SHP77 treated with DMSO at 0.1 percent for 48 hours (cell line): ENCODE data around the gene FOXL1.

ENCODE experiments used
- DNase-seq: peaks from one replicate; lab custom pipeline; 2025; lab: John Stamatoyannopoulos, UW

FOXL1 gene

DNA sequence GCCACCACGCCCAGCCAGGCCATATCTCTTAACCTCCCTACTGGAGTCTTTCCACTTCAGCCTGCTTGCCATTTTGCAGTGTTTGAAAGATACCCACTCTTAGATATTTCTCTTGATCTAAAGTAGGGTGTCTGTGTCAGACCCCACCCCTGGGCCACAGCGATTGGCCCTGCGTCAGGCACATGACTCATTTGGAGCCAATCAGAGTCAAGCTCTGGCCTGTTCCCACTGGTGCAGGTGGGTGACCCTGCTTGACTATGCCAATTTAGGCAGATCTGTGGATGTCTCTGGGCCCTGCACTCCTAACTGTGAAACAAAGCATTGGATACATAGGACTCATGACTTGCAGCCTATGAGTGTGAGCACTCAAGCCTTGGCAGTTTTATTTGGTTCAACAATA is 27.6 kb downstream of the FOXL1 start:
- no peak for DNase-seq

- no peak for DNase-seq
These were observed 30.0 kb downstream of the FOXL1 start for GRCh38 chr16:86608301-86608747.

DNA sequence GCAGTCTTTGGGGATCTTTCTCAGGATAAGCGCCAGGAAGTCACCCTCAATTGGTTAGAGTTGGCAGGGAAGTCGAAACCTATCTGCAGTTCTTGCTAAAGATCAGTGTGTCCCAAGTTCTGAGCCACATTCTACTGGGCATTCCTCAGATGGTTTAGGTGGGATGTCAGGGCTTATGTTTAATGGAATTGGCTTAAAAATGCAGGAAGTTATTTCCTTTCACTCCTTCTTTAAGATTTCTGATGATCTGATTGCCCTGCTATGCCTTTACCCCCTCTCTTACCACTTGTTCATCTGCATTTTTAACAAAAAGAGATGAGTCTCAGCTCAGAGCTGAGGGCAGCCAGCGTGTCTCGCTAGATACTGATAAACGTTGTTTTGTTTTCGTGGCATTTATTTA is 30.8 kb downstream of the FOXL1 start:
- no peak for DNase-seq

DNA sequence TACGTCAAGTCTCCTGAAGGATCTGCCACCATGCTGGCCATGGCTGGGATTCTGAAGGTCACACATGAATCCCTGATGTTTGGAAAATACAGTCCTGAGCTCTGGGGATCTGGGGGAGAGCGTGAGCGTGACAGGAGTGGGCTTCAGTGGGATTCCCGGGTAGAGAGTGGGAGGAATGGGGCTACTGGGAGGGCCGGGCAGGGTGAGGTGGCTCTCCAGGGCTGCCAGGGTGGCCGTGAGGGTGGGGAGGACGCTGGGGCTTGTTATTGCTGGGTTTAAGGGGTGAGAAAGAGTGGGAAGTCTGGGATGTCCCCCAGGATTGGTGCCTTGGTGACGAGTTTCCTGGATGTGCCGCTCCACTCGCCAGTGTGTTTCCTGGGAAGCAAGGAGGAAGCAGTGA is 31.3 kb downstream of the FOXL1 start:
- no peak for DNase-seq

GRCh38 chr16:86610779-86611524 is 32.6 kb downstream of the FOXL1 start:
- DNase-seq, result no peak

- DNase-seq, result no peak
These were observed 33.1 kb downstream of the FOXL1 start for GRCh38 chr16:86611525-86611855.

- DNase-seq, result no peak
These were observed 33.6 kb downstream of the FOXL1 start for GRCh38 chr16:86611941-86612340.

DNA sequence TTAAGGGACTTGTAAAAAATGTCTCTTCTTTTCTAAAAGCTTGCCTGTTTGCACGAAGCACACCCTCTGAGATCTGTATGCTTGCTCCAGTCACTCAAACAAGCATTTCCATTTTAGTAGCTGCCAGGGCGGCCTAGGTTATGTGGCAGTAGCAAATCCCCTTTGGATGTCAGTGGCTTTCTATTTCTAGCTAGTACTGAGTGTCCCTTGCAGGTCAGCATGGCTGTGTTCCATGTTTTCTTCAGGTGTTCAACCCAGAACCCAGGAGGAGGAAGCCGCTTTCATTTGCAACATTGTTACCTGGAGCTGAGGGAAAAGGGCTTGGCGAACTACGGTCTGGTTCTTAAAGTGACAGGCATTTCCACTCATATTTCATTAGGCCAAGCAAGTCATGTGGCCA is 36.4 kb downstream of the FOXL1 start:
- no peak for DNase-seq

GRCh38 chr16:86616906-86617305 is 38.6 kb downstream of the FOXL1 start:
- no peak for DNase-seq

DNA sequence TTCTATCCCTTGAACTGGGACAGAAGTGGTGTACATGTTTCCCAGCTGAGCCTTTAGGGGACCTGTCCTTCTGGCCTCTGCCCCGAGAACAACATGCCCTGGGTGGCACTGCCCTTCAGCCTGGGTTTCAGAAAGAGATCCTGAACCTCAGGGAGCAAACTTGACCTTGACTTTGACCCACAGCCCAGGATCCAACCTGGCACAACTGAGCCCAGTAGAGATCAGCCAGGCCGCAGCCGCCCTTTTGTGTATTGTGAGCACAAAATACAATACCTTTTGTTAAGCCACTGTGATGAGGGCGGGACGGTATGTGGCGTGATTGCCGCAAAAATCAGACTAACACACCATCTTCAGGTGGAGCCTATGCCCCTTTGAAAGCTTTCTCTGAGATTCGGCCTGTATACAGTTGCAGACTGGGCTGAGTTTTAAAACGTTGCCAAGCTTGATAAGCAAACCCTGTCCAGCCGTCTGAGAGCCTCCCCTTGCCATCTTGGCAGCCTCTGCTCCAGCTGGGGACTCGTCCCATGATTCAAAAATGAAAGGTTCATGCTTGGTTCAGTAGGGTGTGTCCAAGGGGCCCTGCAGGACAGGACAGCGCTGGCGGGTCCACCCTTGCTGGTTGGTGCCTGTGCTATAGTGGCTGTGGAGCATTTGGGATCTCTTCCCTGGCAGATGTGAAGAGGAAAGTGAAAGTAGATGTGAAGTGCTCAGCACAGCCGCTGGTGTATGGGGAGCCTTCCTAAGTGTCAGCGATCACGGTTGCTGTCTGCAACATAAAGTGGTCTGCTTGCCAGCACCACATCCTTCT is 40.3 kb downstream of the FOXL1 start:
- DNase-seq, result no peak

DNA sequence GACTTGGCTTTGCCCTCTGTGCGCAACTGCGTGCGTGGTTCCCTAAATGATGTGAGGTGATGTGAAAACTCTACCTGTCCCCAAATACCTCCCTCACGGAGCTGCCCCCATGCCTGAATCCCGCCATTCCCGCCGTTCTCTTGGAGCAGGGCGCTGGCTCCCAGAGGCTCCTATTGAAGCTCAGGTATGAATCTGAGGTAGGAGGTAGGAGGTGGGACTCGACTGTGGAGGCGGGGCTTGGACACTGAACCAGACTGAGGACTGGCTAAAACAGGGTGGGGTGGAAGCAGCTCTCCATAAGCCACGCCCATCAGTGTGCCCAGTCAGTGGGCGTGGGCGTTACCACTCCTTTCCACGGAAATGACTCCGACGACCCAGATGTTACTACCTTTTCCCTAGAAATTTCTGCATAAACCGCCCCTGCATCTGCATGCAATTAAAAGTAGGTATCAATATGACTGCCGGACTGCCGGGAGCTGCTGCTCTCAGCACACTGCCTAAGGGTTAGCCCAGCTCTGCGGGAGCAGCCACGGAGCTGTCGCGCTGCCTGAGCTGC is 41.0 kb downstream of the FOXL1 start:
- no peak for DNase-seq

- DNase-seq, result no peak
These were observed 41.8 kb downstream of the FOXL1 start for GRCh38 chr16:86620184-86620583.

- no peak for DNase-seq
These were observed 43.6 kb downstream of the FOXL1 start for GRCh38 chr16:86621966-86622365.

DNA sequence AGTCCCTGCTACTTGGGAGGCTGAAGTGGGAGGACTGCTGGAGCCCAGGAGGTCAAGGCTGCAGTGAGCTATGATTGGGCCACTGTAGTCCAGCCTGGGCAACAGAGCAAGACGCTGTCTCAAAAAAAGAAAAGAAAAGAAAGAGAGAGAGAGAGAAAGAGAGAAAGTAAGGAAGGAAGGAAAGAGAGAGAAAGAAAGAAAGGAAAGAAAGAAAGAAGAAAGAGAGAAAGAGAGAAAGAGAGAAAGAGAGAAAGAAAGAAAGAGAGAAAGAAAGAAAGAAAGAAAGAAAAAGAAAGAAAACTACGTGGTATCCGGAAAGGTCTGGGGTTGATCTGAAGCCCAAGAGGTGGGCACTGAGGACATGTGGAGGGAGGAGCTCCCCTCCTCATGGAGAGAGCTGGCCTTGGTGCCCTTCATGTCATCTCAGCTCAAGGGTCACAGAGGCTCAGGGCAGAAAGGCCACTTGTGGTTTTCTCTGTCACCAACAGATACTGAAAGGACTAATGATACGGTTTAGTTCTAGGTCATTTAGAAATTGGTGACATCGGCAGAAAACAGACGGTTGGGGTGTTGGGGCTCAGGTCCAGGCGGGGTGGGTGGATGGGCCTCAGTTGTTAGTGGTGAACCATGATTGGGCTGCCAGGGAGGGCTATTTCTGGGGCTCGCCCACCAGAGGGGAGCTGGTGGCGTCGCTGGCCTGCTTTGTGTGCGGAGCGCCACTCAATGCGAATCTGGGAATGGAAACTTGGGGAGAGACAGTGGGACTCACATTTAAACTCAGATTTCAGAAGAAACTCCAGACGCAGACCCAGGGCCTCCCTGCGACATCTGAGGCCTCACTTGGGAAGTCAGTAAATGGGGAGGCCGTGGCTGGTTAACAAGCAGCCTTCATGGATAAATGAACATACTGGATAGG is 44.6 kb downstream of the FOXL1 start:
- no peak for DNase-seq

DNA sequence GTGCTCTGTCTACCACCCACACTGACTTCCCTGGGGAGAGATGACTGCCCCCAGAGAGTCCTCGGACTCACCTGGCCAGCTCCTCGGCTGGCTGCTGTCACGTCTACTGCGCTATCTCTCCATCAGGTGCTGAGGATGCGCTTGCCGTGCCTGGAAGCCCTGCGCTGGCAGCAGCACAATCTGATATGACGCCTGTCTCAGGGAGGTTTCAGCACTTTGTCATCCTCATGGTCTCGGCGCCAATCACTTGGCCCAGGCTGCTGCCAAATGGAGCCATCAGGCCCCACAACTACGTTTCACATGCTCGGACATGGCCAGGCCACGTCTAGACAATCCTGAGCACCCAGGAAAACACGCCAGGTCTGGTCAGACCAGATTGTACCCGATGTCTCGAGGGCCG is 46.7 kb downstream of the FOXL1 start:
- DNase-seq, result no peak

DNA sequence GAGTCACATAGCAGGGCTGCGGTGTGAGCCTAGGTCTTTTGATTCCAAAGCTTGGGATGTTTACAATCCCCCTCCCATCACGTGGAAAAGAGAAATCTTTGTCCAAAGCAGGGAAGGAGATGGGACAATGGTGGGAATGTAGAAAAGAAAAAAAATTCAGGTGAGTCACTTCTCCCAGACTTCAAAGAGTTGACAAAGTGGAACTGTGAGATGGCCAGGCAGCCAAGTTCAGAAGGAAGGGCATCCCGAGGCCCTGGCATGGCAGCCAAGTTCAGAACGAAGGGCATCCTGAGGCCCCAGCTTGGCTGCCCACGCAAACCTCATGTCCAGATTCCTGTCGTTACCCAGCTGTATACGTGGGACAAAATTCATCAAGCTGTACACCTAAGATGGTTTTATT is 47.5 kb downstream of the FOXL1 start:
- DNase-seq, result no peak

GRCh38 chr16:86626284-86626683 is 47.9 kb downstream of the FOXL1 start:
- DNase-seq, result no peak

GRCh38 chr16:86626966-86627365 is 48.6 kb downstream of the FOXL1 start:
- DNase-seq, result no peak

DNA sequence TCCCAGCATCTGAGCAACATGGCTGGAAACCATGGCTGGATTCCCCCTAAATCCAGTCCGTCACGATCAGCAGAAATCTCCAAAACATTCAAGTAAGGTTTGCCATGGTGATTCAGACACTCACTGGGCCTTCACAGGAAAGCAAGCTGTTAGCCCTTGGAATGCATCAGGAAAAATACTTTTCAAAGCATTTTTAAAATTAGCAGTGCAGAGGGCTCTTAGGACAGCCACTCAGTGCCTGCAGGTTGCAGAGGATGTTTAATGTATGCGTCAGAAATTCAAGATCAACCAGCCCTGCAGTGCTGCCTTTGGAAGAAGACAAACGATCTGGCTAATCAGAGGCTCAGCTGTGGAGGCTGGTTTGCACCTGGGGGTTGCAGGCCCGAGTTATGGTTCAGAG is 50.3 kb downstream of the FOXL1 start:
- DNase-seq, result no peak

DNA sequence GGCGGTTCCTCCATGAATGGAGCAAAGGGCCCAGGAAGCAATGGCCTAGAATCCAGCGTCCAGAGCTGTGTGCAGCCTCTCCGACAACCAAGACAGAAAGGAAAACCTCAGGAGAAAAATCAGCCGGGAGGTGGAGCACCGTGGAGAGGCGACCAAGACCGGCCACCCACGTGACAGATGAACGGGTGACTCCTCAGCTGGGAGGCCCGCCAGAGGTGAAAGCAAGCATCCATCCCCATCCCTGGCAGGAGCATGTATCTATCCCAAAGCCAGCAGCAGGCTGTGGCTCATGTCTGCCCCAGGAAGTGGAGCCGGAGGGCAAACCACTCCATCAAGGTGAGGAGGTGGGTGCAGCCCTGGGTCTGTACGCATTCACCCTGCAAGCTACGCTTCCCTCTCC is 52.1 kb downstream of the FOXL1 start:
- DNase-seq, result no peak

GRCh38 chr16:86631444-86631843 is 53.1 kb downstream of the FOXL1 start:
- no peak for DNase-seq
